MM.1S (cell line): ENCODE measurements around the gene CTNNAL1.

ENCODE experiments used
- EZH2 ChIP-seq: fragments of 300-600 bp; sonication (generic); optimal IDR thresholded peaks from 2 replicates; pipeline ENCODE3; 2017; ENCODE audit warnings: low read depth, mild to moderate bottlenecking, antibody characterized with exemption, low read length, mixed read lengths
- EZH2phosphoT487 ChIP-seq: fragments of 300-600 bp; sonication (generic); IDR thresholded peaks from 2 replicates; pipeline ENCODE4 v1.6.1; 2018; ENCODE audit warnings: antibody characterized with exemption, low read length
- TF ChIP-seq, protein P1 (sequence below): fragments of 300-600 bp; sonication (generic); IDR thresholded peaks from 2 replicates; pipeline ENCODE4 v1.5.1; 2016; ENCODE audit warnings: antibody characterized with exemption, low read length, mixed read lengths

- TF ChIP-seq, protein P1, sequence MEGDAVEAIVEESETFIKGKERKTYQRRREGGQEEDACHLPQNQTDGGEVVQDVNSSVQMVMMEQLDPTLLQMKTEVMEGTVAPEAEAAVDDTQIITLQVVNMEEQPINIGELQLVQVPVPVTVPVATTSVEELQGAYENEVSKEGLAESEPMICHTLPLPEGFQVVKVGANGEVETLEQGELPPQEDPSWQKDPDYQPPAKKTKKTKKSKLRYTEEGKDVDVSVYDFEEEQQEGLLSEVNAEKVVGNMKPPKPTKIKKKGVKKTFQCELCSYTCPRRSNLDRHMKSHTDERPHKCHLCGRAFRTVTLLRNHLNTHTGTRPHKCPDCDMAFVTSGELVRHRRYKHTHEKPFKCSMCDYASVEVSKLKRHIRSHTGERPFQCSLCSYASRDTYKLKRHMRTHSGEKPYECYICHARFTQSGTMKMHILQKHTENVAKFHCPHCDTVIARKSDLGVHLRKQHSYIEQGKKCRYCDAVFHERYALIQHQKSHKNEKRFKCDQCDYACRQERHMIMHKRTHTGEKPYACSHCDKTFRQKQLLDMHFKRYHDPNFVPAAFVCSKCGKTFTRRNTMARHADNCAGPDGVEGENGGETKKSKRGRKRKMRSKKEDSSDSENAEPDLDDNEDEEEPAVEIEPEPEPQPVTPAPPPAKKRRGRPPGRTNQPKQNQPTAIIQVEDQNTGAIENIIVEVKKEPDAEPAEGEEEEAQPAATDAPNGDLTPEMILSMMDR: no peak
- TF ChIP-seq EZH2: no peak
- TF ChIP-seq EZH2phosphoT487: no peak
Measured at GRCh38 chr9:108960331-108960730, 53.0 kb downstream of the CTNNAL1 start.
